ENCODE data around the gene GGPS1. TPM values are rescaled to one million over a fixed set of nuclear protein-coding genes. Genes with fewer than 3 reads are reported as not detected.
"Not testable (repeated sequence)": the region's sequence is repeated elsewhere in the genome, so short reads cannot be mapped to it uniquely, and the experiment has no call there.

Gene GGPS1
- total RNA-seq, 1 experiment from 2014 or later: 17.4 TPM

DNA sequence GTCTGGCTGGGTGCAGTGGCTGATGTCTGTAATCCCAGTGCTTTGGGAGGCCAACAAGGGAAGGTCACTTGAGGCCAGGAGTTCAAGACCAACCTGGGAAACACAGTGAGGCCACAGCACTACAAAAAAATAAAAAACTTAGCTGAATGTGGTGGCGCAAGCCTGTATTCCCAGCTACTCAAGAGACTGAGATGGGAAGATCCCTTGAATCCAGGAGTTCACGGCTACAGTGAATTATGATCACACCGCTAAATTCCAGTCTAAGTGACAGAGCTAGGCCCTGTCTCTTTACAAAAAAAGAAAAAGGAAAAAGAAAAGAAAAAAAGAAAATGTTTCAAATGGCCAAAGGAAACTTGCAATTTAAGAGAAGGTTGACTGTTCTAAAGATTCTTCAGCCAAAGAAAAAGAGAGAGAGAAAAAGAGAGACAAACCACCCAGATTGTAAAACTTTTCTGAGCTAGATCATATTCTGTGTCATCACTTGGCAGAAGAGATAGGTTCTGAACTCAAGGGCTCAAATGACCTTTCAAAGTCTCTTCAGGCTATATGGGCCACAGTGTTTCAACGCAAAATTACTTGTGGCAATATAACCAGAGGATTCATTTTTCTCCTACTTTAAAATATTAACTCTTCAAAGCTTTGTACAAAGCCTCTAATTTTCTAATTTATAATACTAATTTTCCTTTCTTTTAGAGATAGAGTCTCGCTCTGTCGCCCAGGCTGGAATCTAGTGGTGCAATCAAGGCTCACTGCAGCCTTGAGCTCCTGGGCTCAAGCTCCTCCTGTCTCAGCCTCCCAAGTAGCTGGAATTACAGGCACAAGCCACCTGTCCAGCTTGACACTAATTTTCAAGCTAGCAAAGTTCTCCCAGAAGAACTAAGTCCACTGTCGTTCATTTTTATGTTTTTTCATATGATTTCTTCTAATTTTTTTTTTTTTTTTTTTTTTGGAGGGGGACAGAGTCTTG lies 20.9 kb upstream of the GGPS1 start:
- no peak overlapping the region for H2AFZ ChIP-seq (ENCODE audit: low read length)
- POLR2A ChIA-PET (ENCODE audit: unreplicated experiment): no interaction called here

DNA sequence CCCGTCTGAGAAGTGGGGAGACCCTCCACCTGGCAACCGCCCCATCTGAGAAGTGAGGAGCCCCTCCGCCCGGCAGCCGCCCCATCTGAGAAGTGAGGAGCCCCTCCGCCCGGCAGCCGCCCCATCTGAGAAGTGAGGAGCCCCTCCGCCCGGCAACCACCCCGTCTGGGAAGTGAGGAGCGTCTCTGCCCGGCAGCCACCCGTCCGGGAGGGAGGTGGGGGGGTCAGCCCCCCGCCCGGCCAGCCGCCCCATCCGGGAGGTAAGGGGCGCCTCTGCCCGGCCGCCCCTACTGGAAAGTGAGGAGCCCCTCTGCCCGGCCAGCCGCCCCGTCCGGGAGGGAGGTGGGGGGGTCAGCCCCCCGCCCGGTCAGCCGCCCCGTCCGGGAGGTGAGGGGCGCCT lies 19.2 kb upstream of the GGPS1 start:
- ATAC-seq; H3K4me2 ChIP-seq (ENCODE audit: low read length); H3K27me3 ChIP-seq (ENCODE audit: low read length); H3K36me3 ChIP-seq (ENCODE audit: low read depth, low read length); BruUV-seq (replicated peaks); POLR2A ChIA-PET (ENCODE audit: unreplicated experiment); H2AFZ ChIP-seq (ENCODE audit: low read length); DNase-seq; H3K4me1 ChIP-seq (ENCODE audit: insufficient read depth, low read length); H3K4me3 ChIP-seq (ENCODE audit: low read length); CTCF ChIA-PET; H3K9me3 ChIP-seq (ENCODE audit: low read length); H3K9ac ChIP-seq (ENCODE audit: low read length); H3F3A ChIP-seq (ENCODE audit: low read length, unreplicated experiment); H4K20me1 ChIP-seq (ENCODE audit: low read length); H3K27ac ChIP-seq (ENCODE audit: low read length); intact Hi-C loops (cut with micrococcal nuclease); H3K9me2 ChIP-seq (replicated peaks; ENCODE audit: low read length): not testable (repeated sequence)
- H3K79me2 ChIP-seq (ENCODE audit: low read length): peaks cover 79% of the 10 kb centered on the region

More for the DNA sequence above, 20.9 kb upstream of the GGPS1 start:
- CTCF ChIA-PET: no interaction called here
- Histone ChIP-seq H3K79me2 (ENCODE audit: low read length) (peaks cover 77% of the 10 kb centered on the region), H3K4me2 (ENCODE audit: low read length) (no peak overlapping the region), H3F3A (ENCODE audit: low read length, unreplicated experiment) (no peaks in the 10 kb centered on the region), H4K20me1 (ENCODE audit: low read length) (no peaks in the 10 kb centered on the region), H3K27me3 (ENCODE audit: low read length) (no peaks in the 10 kb centered on the region), H3K4me3 (ENCODE audit: low read length) (no peak overlapping the region), H3K9me2 (replicated peaks; ENCODE audit: low read length) (no peaks in the 10 kb centered on the region), H3K36me3 (ENCODE audit: low read depth, low read length) (no peaks in the 10 kb centered on the region), H3K9ac (ENCODE audit: low read length) (no peak overlapping the region), H3K9me3 (ENCODE audit: low read length) (no peaks in the 10 kb centered on the region), H3K27ac (ENCODE audit: low read length) (no peak overlapping the region), H3K4me1 (ENCODE audit: insufficient read depth, low read length) (no peaks in the 10 kb centered on the region)
- DNase-seq: no peak
- ATAC-seq: no peak
- intact Hi-C loops (cut with micrococcal nuclease): no loop called here
- no TSS peak for BruUV-seq (replicated peaks)
- TF ChIP-seq EZH2 (IDR thresholded peaks at IDR 0.05; ENCODE audit: low read length, unreplicated experiment) (no peak), EZH2phosphoT487 (IDR thresholded peaks at IDR 0.05; ENCODE audit: borderline replicate concordance, low read length) (no peak)
- TF ChIP-seq, protein P1, sequence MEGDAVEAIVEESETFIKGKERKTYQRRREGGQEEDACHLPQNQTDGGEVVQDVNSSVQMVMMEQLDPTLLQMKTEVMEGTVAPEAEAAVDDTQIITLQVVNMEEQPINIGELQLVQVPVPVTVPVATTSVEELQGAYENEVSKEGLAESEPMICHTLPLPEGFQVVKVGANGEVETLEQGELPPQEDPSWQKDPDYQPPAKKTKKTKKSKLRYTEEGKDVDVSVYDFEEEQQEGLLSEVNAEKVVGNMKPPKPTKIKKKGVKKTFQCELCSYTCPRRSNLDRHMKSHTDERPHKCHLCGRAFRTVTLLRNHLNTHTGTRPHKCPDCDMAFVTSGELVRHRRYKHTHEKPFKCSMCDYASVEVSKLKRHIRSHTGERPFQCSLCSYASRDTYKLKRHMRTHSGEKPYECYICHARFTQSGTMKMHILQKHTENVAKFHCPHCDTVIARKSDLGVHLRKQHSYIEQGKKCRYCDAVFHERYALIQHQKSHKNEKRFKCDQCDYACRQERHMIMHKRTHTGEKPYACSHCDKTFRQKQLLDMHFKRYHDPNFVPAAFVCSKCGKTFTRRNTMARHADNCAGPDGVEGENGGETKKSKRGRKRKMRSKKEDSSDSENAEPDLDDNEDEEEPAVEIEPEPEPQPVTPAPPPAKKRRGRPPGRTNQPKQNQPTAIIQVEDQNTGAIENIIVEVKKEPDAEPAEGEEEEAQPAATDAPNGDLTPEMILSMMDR (conservative IDR thresholded peaks at IDR 0.05; ENCODE audit: low read depth, low read length): no peak

DNA sequence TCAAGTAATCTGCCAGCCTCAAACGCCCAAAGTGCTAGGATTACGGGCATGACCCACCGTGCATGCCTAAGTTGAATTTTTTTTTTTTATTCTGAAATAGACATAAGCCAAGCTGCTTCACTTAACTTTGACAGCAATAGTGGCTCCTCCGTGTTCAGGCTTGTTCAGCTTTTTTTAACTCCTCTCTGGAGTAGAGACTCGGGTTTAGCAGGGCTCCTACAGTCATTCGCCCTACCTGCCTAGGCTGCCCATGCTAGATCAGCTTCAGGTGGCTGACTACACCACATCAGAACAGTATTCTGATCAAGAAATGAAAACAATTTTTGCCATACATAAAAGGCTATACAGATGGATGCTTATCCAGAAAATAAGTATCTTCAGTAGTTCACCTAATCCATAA lies 15.1 kb upstream of the GGPS1 start:
- POLR2A ChIA-PET (ENCODE audit: unreplicated experiment): no interaction called here
- H3K4me2 ChIP-seq (ENCODE audit: low read length): no peak overlapping the region
- ATAC-seq (no peak), DNase-seq (no peak)
- no peaks in the 10 kb centered on the region for H3F3A ChIP-seq (ENCODE audit: low read length, unreplicated experiment)
- no peaks in the 10 kb centered on the region for H3K9me3 ChIP-seq (ENCODE audit: low read length)
- no peaks in the 10 kb centered on the region for H3K36me3 ChIP-seq (ENCODE audit: low read depth, low read length)
- TF ChIP-seq EZH2 (IDR thresholded peaks at IDR 0.05; ENCODE audit: low read length, unreplicated experiment): no peak
- no peak for TF ChIP-seq EZH2phosphoT487 (IDR thresholded peaks at IDR 0.05; ENCODE audit: borderline replicate concordance, low read length)
- TF ChIP-seq, protein P1 (conservative IDR thresholded peaks at IDR 0.05; ENCODE audit: low read depth, low read length): no peak
- H3K27ac ChIP-seq (ENCODE audit: low read length): no peak overlapping the region
- H4K20me1 ChIP-seq (ENCODE audit: low read length): 0 out of 2 replicates have a peak, but pooled peaks cover 11% of the 10 kb centered on the region
- intact Hi-C loops (cut with micrococcal nuclease): loop anchor here (5.0 kb wide), 1 partner anchor 61 kb away; no protein-coding TSS in a partner anchor
- no peaks in the 10 kb centered on the region for H3K4me1 ChIP-seq (ENCODE audit: insufficient read depth, low read length)
- BruUV-seq (replicated peaks): no TSS peak
- H3K9me2 ChIP-seq (replicated peaks; ENCODE audit: low read length): no peaks in the 10 kb centered on the region
- CTCF ChIA-PET: no interaction called here
- no peak overlapping the region for H2AFZ ChIP-seq (ENCODE audit: low read length)
- no peaks in the 10 kb centered on the region for H3K27me3 ChIP-seq (ENCODE audit: low read length)
- H3K79me2 ChIP-seq (ENCODE audit: low read length): peaks cover 78% of the 10 kb centered on the region
- H3K4me3 ChIP-seq (ENCODE audit: low read length): no peak overlapping the region
- H3K9ac ChIP-seq (ENCODE audit: low read length): no peak overlapping the region
